Neural progenitor cell (in vitro differentiated cells): ENCODE measurements around the gene KRT10. TPM values are rescaled to one million over a fixed set of nuclear protein-coding genes. Genes with fewer than 3 reads are reported as not detected.

Source experiments
- DNase-seq: peaks from one replicate; pipeline ENCODE4 v3.0.0-alpha.2; 2016; ENCODE audit warnings: low spot score
- H2AFZ ChIP-seq: fragments of 200-600 bp; sonication (generic); replicated peaks from 2 replicates; pipeline ENCODE4 v1.6.1; 2016; ENCODE audit warnings: antibody characterized with exemption
- H3F3A ChIP-seq: fragments of 200-600 bp; sonication (generic); 2 replicates; pipeline ENCODE4 v1.6.1; 2016; ENCODE audit warnings: antibody characterized with exemption, low read depth
- H3K27ac ChIP-seq: fragments of 200-600 bp; sonication (generic); 2 replicates; pipeline ENCODE4 v1.5.1; 2016; ENCODE audit warnings: mild to moderate bottlenecking
- H3K27me3 ChIP-seq: fragments of 200-600 bp; sonication (generic); 2 replicates; pipeline ENCODE4 v1.6.1; 2016; ENCODE audit warnings: mild to moderate bottlenecking, moderate library complexity
- H3K36me3 ChIP-seq: fragments of 200-600 bp; sonication (generic); 2 replicates; pipeline ENCODE4 v1.5.1; 2016
- H3K4me1 ChIP-seq: fragments of 200-600 bp; sonication (generic); 2 replicates; pipeline ENCODE4 v1.6.1; 2016; ENCODE audit warnings: mixed run types
- H3K4me2 ChIP-seq: fragments of 200-600 bp; sonication (generic); 2 replicates; pipeline ENCODE4 v1.6.1; 2016
- H3K4me3 ChIP-seq: fragments of 200-600 bp; sonication (generic); 2 replicates; pipeline ENCODE4 v1.5.1; 2016
- H3K79me2 ChIP-seq: fragments of 200-600 bp; sonication (generic); 2 replicates; pipeline ENCODE4 v1.6.1; 2016; ENCODE audit warnings: low read depth
- H3K9ac ChIP-seq: fragments of 200-600 bp; sonication (generic); 2 replicates; pipeline ENCODE4 v1.6.1; 2016
- H3K9me3 ChIP-seq: fragments of 200-600 bp; sonication (generic); 2 replicates; pipeline ENCODE4 v1.5.1; 2016; ENCODE audit warnings: low read depth
- H4K20me1 ChIP-seq: fragments of 200-600 bp; sonication (generic); 2 replicates; pipeline ENCODE4 v1.6.1; 2016; ENCODE audit warnings: low read depth
- H3K27ac Mint-ChIP-seq: 3 replicates; pipeline ENCODE4 v1.8.0; 2021; ENCODE audit warnings: mixed read lengths
- H3K27me3 Mint-ChIP-seq: 2 replicates; pipeline ENCODE4 v1.8.0; 2022; ENCODE audit warnings: low read depth, mild to moderate bottlenecking, inconsistent platforms, moderate library complexity, mixed read lengths; ENCODE audit not compliant: insufficient read depth
- H3K36me3 Mint-ChIP-seq: 3 replicates; pipeline ENCODE4 v1.8.0; 2021; ENCODE audit warnings: mixed read lengths
- H3K4me1 Mint-ChIP-seq: 3 replicates; pipeline ENCODE4 v1.8.0; 2021; ENCODE audit warnings: mixed read lengths
- H3K4me3 Mint-ChIP-seq: 3 replicates; pipeline ENCODE4 v1.8.0; 2021; ENCODE audit warnings: mild to moderate bottlenecking, moderate library complexity, mixed read lengths
- H3K9me3 Mint-ChIP-seq: 3 replicates; pipeline ENCODE4 v1.8.0; 2020; ENCODE audit warnings: mixed read lengths
- CTCF ChIP-seq: fragments of 200-600 bp; sonication (generic); IDR thresholded peaks from 2 replicates; pipeline ENCODE4 v1.5.1; 2017; ENCODE audit warnings: antibody characterized with exemption, mild to moderate bottlenecking
- EZH2 ChIP-seq: fragments of 200-600 bp; sonication (generic); IDR thresholded peaks from 2 replicates; pipeline ENCODE4 v1.6.1; 2017; ENCODE audit warnings: antibody characterized with exemption, mild to moderate bottlenecking, moderate library complexity
- EZH2phosphoT487 ChIP-seq: fragments of 200-600 bp; sonication (generic); IDR thresholded peaks from 2 replicates; pipeline ENCODE4 v1.6.1; 2017; ENCODE audit warnings: antibody characterized with exemption
- total RNA-seq: library from RNA; depleted of rRNA; stranded (reverse); fragments of >200 nt; gene quantifications from 2 replicates; pipeline ENCODE4 v1.2.3, GENCODE V29; 2015; ENCODE audit warnings: low replicate concordance

Gene KRT10
- total RNA-seq, 1 donor from 2014 or later, result 7.5 TPM

DNA sequence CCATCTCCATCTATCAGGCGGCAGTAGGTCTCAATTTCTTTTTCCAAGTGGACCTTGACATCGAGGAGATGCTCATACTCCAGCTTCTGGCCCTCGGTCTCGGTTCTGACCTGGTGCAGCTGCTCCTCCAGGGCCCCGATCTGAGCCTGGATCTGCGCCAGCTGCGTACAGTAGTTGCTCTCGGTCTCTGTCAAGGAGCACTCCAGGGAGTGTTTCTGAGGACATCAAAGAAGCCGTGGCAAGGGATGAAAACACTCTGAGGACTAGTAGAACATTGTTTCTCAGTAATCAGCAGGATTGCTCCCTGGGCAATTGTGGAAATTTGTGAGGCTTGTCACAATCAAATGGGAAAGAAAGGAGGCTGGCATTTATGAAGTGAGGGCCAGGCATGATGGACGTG lies 28.6 kb downstream of the KRT10 start:
- H3K27ac Mint-ChIP-seq, result no peak overlapping the region
- H3K79me2 ChIP-seq, result no peaks in the 10 kb centered on the region
- H3K27me3 ChIP-seq, result peaks cover 16% of the 10 kb centered on the region
- H3K4me3 ChIP-seq, result no peak overlapping the region
- H3K4me1 Mint-ChIP-seq, result peaks cover 3% of the 10 kb centered on the region
- H3K36me3 ChIP-seq, result no peaks in the 10 kb centered on the region
- H3K36me3 Mint-ChIP-seq, result no peaks in the 10 kb centered on the region
- H3K9me3 ChIP-seq, result no peaks in the 10 kb centered on the region
- no peak overlapping the region for H3K27ac ChIP-seq
- H2AFZ ChIP-seq, result no peak overlapping the region
- TF ChIP-seq EZH2phosphoT487 (no peak), CTCF (no peak), EZH2 (no peak)
- no peaks in the 10 kb centered on the region for H3F3A ChIP-seq
- no peak for DNase-seq
- no peak overlapping the region for H3K4me3 Mint-ChIP-seq
- peaks cover 2% of the 10 kb centered on the region for H3K27me3 Mint-ChIP-seq
- H3K4me2 ChIP-seq, result no peak overlapping the region
- no peak overlapping the region for H3K9ac ChIP-seq
- H3K4me1 ChIP-seq, result no peaks in the 10 kb centered on the region
- no peaks in the 10 kb centered on the region for H4K20me1 ChIP-seq
- no peaks in the 10 kb centered on the region for H3K9me3 Mint-ChIP-seq

- no peak overlapping the region for H3K4me3 Mint-ChIP-seq
- Histone ChIP-seq H3K27me3 (peaks cover 7% of the 10 kb centered on the region), H3K9me3 (no peaks in the 10 kb centered on the region), H2AFZ (no peak overlapping the region), H3K4me3 (no peak overlapping the region), H4K20me1 (no peaks in the 10 kb centered on the region), H3K36me3 (no peaks in the 10 kb centered on the region), H3K9ac (no peak overlapping the region), H3K4me1 (no peaks in the 10 kb centered on the region), H3K79me2 (no peaks in the 10 kb centered on the region), H3K4me2 (no peak overlapping the region), H3F3A (no peaks in the 10 kb centered on the region), H3K27ac (no peak overlapping the region)
- no peaks in the 10 kb centered on the region for H3K9me3 Mint-ChIP-seq
- no peaks in the 10 kb centered on the region for H3K36me3 Mint-ChIP-seq
- no peak overlapping the region for H3K27ac Mint-ChIP-seq
- peaks cover 2% of the 10 kb centered on the region for H3K27me3 Mint-ChIP-seq
- TF ChIP-seq EZH2 (no peak), EZH2phosphoT487 (no peak), CTCF (peak; percentile 82)
- peak; percentile 52 for DNase-seq
- H3K4me1 Mint-ChIP-seq, result peaks cover 3% of the 10 kb centered on the region
Observed at GRCh38 chr17:40791787-40792436, 30.5 kb downstream of the KRT10 start.

DNA sequence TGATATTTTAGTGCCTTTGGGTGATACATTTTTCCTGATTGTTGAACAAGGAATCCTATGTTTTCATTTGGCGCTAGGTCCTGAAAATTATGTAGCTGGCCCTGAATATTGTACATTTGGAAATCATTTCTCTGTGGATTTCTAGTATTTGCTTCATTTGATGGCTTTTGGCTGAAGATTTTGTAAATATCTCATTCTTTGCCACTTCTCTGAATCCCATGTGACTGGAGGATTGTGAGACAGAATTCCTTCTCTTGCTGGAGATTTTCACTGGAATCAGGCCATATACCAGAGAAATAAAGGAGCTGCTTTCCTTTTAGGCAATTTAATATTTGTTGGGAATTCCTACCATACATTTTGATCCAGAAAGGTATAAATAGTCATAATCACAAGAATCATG lies 31.3 kb downstream of the KRT10 start:
- no peak for DNase-seq
- H3K27me3 Mint-ChIP-seq, result peaks cover 2% of the 10 kb centered on the region
- Histone ChIP-seq H3K27me3 (peaks cover 7% of the 10 kb centered on the region), H3K4me3 (no peak overlapping the region), H3K9me3 (no peaks in the 10 kb centered on the region), H3K79me2 (no peaks in the 10 kb centered on the region), H3K27ac (no peak overlapping the region), H3K9ac (no peak overlapping the region), H3K4me1 (no peaks in the 10 kb centered on the region), H4K20me1 (no peaks in the 10 kb centered on the region), H3K4me2 (no peak overlapping the region), H2AFZ (no peak overlapping the region), H3K36me3 (no peaks in the 10 kb centered on the region), H3F3A (no peaks in the 10 kb centered on the region)
- TF ChIP-seq EZH2, result no peak
- no peak for TF ChIP-seq EZH2phosphoT487
- TF ChIP-seq CTCF, result no peak
- H3K4me3 Mint-ChIP-seq, result no peak overlapping the region
- H3K36me3 Mint-ChIP-seq, result no peaks in the 10 kb centered on the region
- H3K9me3 Mint-ChIP-seq, result no peaks in the 10 kb centered on the region
- H3K4me1 Mint-ChIP-seq, result no peaks in the 10 kb centered on the region
- H3K27ac Mint-ChIP-seq, result no peak overlapping the region
